Liver (tissue), 9 donors: ENCODE data around the gene PARD3. TPM values are rescaled to one million over a fixed set of nuclear protein-coding genes. Genes with fewer than 3 reads are reported as not detected.

Experiments used
- DNase-seq: peaks from one replicate; pipeline ENCODE4 v3.0.0-alpha.2; 2017; ENCODE audit warnings: low spot score
- H3K27ac ChIP-seq, 2 donors: one replicate each; pipeline ENCODE4 v1.7.0; 2013; ENCODE audit warnings: inconsistent platforms in 2 of 2, low read length in 2 of 2, control low read depth in 1 of 2, low read depth in 1 of 2, mild to moderate bottlenecking in 1 of 2
- H3K27me3 ChIP-seq, 4 donors: one replicate each; pipeline versions ENCODE4 v1.6.1 to v1.7.0; 2013; ENCODE audit warnings: low read length in 3 of 4, inconsistent platforms in 1 of 4, mild to moderate bottlenecking in 1 of 4, moderate library complexity in 1 of 4; ENCODE audit not compliant: control insufficient read depth in 4 of 4, insufficient read depth in 4 of 4
- H3K36me3 ChIP-seq, 4 donors: one replicate each; pipeline versions ENCODE4 v1.6.1 to v1.7.0; 2013; ENCODE audit warnings: low read length in 3 of 4, mild to moderate bottlenecking in 3 of 4, low read depth in 1 of 4, moderate library complexity in 1 of 4; ENCODE audit not compliant: control insufficient read depth in 4 of 4, insufficient read depth in 3 of 4
- H3K4me1 ChIP-seq, 4 donors: one replicate each; pipeline versions ENCODE4 v1.6.1 to v1.7.0; 2013; ENCODE audit warnings: low read length in 3 of 4, mild to moderate bottlenecking in 3 of 4, moderate library complexity in 1 of 4; ENCODE audit not compliant: control insufficient read depth in 4 of 4, insufficient read depth in 4 of 4
- H3K4me3 ChIP-seq, 3 donors: one replicate each; pipeline versions ENCODE4 v1.6.1 to v1.7.0; 2013; ENCODE audit warnings: low read length in 3 of 3, control low read depth in 1 of 3, low read depth in 1 of 3, mild to moderate bottlenecking in 1 of 3
- H3K9ac ChIP-seq, 2 donors: one replicate each; pipeline ENCODE4 v1.7.0; 2013; ENCODE audit warnings: low read length in 2 of 2, mild to moderate bottlenecking in 2 of 2, moderate library complexity in 2 of 2, control low read depth in 1 of 2, low read depth in 1 of 2
- H3K9me3 ChIP-seq, 4 donors: one replicate each; pipeline versions ENCODE4 v1.6.1 to v1.7.0; 2013; ENCODE audit warnings: low read length in 3 of 4; ENCODE audit not compliant: control insufficient read depth in 4 of 4
- EGR1 ChIP-seq, 2 donors: IDR thresholded peaks; 2 replicates each; pipeline ENCODE4 v1.6.1; 2016 to 2018; ENCODE audit warnings: antibody characterized with exemption in 2 of 2, low read depth in 2 of 2
- FOXA1 ChIP-seq: IDR thresholded peaks from 2 replicates; pipeline ENCODE4 v1.6.1; 2016; ENCODE audit warnings: antibody characterized with exemption
- FOXA2 ChIP-seq: IDR thresholded peaks from 2 replicates; pipeline ENCODE4 v1.6.1; 2016; ENCODE audit warnings: antibody characterized with exemption
- GABPA ChIP-seq, 2 donors: IDR thresholded peaks in 1 of 2; conservative IDR thresholded peaks in 1 of 2; 2 replicates each; pipeline ENCODE4 v1.6.1; 2016; ENCODE audit warnings: antibody characterized with exemption in 2 of 2, mild to moderate bottlenecking in 1 of 2, moderate library complexity in 1 of 2
- HNF4A ChIP-seq, 2 donors: conservative IDR thresholded peaks; 2 replicates each; pipeline ENCODE4 v1.6.1; 2016; ENCODE audit warnings: antibody characterized with exemption in 2 of 2, mild to moderate bottlenecking in 2 of 2
- HNF4G ChIP-seq: IDR thresholded peaks from 2 replicates; pipeline ENCODE4 v1.6.1; 2016; ENCODE audit warnings: antibody characterized with exemption
- NR2F2 ChIP-seq: IDR thresholded peaks from 2 replicates; pipeline ENCODE4 v1.6.1; 2016; ENCODE audit warnings: antibody characterized with exemption
- RAD21 ChIP-seq, 2 donors: IDR thresholded peaks; 2 replicates each; pipeline ENCODE4 v1.6.1; 2016; ENCODE audit warnings: antibody characterized with exemption in 2 of 2, mild to moderate bottlenecking in 2 of 2
- RXRA ChIP-seq, 2 donors: IDR thresholded peaks; 2 replicates each; pipeline ENCODE4 v1.6.1; 2017 to 2018; ENCODE audit warnings: antibody characterized with exemption in 2 of 2, mild to moderate bottlenecking in 1 of 2
- SP1 ChIP-seq: IDR thresholded peaks from 2 replicates; pipeline ENCODE4 v1.6.1; 2018; ENCODE audit warnings: antibody characterized with exemption, mild to moderate bottlenecking
- TAF1 ChIP-seq: conservative IDR thresholded peaks from 2 replicates; pipeline ENCODE4 v1.6.1; 2016; ENCODE audit warnings: antibody characterized with exemption, mild to moderate bottlenecking
- YY1 ChIP-seq: IDR thresholded peaks from 2 replicates; pipeline ENCODE4 v1.6.1; 2016; ENCODE audit warnings: antibody characterized with exemption, mild to moderate bottlenecking
- WGBS: extraction: QIAGEN DNeasy Blood & Tissue Kit; methylation state at CpG from one replicate; pipeline ENCODE4 v1.1.7; 2013; 5-methylcytosine and 5-hydroxymethylcytosine counted together
- polyA plus RNA-seq, 2 donors: library from polyadenylated mRNA; stranded (reverse) in 1 of 2; unstranded in 1 of 2; fragments of 200-250 nt in 1 of 2; fragments of >200 nt in 1 of 2; fragmentation: Nextera tagmentation in 1 of 2; extraction: Ambion mirVana in 1 of 2; gene quantifications; one replicate each; pipeline versions ENCODE4 v1.2.1 to v1.2.3, GENCODE V29; 2013 to 2015
- total RNA-seq, 2 donors: library from RNA; depleted of rRNA; stranded (reverse); fragments of >200 nt; gene quantifications; one replicate each; pipeline ENCODE4 v1.2.3, GENCODE V29; 2014
- TF ChIP-seq, protein P1 (sequence below): IDR thresholded peaks from 2 replicates; pipeline ENCODE4 v1.6.1; 2016; ENCODE audit warnings: antibody characterized with exemption, mild to moderate bottlenecking
- TF ChIP-seq, protein P2 (sequence below): IDR thresholded peaks from 2 replicates; pipeline ENCODE4 v1.6.1; 2016; ENCODE audit warnings: antibody characterized with exemption
- TF ChIP-seq, protein P3 (sequence below): fragments of 150-350 bp; IDR thresholded peaks from 2 replicates; pipeline ENCODE4 v1.5.1; 2017; ENCODE audit warnings: improper control_type of control experiment, low read depth, low read length; ENCODE audit not compliant: missing input control
- TF ChIP-seq, protein P4 (sequence below): IDR thresholded peaks from 2 replicates; pipeline ENCODE4 v1.6.1; 2016; ENCODE audit warnings: antibody characterized with exemption
- donor health status: healthy.
- donor health status: healthy.
- donor health status: healthy.
- donor health status: healthy.
- donor health status: healthy.

The PARD3 gene
- total and polyA plus RNA-seq, 4 donors = 12.3 to 43.8 (median 13.5) TPM

DNA sequence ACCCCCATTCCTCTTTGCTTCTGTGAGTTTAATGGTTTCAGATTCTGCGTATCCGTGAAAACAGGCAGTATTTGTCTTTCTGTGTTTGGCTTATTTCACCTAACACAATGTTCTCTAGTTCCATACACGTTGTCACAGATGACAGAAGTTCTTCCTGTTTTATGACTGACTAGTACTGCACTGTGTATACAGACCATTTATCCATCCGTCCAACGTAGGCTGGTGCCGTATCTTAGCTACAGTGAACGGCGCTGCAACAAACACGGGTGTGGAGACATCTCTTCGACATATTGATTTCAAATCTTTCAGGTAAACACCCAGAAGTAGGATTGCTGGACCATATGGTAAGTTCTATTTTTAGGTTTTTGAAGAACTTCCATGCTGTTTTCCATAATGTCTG is 181.7 kb downstream of the PARD3 start:
- Histone ChIP-seq H3K4me3 (no peak overlapping the region), H3K9me3 (no peaks in the 10 kb centered on the region), H3K27ac (no peak overlapping the region), H3K4me1 (peaks cover 0 to 29% (median 20%) of the 10 kb centered on the region in 4 donors), H3K9ac (no peak overlapping the region), H3K27me3 (no peaks in the 10 kb centered on the region), H3K36me3 (no peaks in the 10 kb centered on the region)
- TF ChIP-seq HNF4A (conservative IDR thresholded peaks at IDR 0.05) = no peak
- TF ChIP-seq SP1 = no peak
- TF ChIP-seq TAF1 = no peak
- TF ChIP-seq NR2F2 = no peak
- no peak for TF ChIP-seq GABPA (IDR thresholded peaks at IDR 0.05 in 1 of 2, conservative IDR thresholded peaks at IDR 0.05 in 1 of 2)
- TF ChIP-seq, protein P1, sequence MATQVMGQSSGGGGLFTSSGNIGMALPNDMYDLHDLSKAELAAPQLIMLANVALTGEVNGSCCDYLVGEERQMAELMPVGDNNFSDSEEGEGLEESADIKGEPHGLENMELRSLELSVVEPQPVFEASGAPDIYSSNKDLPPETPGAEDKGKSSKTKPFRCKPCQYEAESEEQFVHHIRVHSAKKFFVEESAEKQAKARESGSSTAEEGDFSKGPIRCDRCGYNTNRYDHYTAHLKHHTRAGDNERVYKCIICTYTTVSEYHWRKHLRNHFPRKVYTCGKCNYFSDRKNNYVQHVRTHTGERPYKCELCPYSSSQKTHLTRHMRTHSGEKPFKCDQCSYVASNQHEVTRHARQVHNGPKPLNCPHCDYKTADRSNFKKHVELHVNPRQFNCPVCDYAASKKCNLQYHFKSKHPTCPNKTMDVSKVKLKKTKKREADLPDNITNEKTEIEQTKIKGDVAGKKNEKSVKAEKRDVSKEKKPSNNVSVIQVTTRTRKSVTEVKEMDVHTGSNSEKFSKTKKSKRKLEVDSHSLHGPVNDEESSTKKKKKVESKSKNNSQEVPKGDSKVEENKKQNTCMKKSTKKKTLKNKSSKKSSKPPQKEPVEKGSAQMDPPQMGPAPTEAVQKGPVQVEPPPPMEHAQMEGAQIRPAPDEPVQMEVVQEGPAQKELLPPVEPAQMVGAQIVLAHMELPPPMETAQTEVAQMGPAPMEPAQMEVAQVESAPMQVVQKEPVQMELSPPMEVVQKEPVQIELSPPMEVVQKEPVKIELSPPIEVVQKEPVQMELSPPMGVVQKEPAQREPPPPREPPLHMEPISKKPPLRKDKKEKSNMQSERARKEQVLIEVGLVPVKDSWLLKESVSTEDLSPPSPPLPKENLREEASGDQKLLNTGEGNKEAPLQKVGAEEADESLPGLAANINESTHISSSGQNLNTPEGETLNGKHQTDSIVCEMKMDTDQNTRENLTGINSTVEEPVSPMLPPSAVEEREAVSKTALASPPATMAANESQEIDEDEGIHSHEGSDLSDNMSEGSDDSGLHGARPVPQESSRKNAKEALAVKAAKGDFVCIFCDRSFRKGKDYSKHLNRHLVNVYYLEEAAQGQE = no peak
- no peak for TF ChIP-seq RXRA (IDR thresholded peaks at IDR 0.05)
- TF ChIP-seq, protein P2, sequence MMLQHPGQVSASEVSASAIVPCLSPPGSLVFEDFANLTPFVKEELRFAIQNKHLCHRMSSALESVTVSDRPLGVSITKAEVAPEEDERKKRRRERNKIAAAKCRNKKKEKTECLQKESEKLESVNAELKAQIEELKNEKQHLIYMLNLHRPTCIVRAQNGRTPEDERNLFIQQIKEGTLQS = no peak
- TF ChIP-seq, protein P3, sequence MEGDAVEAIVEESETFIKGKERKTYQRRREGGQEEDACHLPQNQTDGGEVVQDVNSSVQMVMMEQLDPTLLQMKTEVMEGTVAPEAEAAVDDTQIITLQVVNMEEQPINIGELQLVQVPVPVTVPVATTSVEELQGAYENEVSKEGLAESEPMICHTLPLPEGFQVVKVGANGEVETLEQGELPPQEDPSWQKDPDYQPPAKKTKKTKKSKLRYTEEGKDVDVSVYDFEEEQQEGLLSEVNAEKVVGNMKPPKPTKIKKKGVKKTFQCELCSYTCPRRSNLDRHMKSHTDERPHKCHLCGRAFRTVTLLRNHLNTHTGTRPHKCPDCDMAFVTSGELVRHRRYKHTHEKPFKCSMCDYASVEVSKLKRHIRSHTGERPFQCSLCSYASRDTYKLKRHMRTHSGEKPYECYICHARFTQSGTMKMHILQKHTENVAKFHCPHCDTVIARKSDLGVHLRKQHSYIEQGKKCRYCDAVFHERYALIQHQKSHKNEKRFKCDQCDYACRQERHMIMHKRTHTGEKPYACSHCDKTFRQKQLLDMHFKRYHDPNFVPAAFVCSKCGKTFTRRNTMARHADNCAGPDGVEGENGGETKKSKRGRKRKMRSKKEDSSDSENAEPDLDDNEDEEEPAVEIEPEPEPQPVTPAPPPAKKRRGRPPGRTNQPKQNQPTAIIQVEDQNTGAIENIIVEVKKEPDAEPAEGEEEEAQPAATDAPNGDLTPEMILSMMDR = no peak
- no peak for TF ChIP-seq FOXA2
- TF ChIP-seq FOXA1 = no peak
- TF ChIP-seq YY1 = no peak
- DNase-seq = no peak
- 90% methylated on average over 10 of the region's 10 CpGs for WGBS

DNA sequence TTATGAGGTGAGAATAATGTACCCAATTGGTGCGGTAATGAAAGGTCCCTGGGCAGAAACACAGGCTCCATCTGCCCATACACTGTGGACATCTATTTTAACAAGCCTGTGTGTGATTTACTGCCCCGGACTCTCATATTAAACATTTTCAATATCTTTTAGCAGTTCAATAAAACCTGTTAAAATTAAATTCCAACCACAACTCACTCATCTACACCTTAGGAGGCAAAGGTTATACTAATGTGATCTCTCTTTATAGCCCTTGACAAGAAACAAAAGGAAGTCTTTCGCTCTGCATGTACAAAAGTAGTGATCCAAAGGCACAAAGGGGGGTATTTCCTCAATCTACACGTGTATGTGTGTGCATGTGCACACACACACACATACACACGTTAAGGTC is 186.0 kb downstream of the PARD3 start:
- Histone ChIP-seq H3K27ac (no peak overlapping the region), H3K9me3 (no peaks in the 10 kb centered on the region), H3K4me1 (peaks cover 3 to 22% (median 19%) of the 10 kb centered on the region in 4 donors), H3K27me3 (no peaks in the 10 kb centered on the region), H3K4me3 (no peak overlapping the region), H3K9ac (no peak overlapping the region), H3K36me3 (no peaks in the 10 kb centered on the region)
- no peak for DNase-seq
- WGBS = 86% methylated on average over 5 of the region's 5 CpGs
- TF ChIP-seq RAD21 (IDR thresholded peaks at IDR 0.05) = no peak
- TF ChIP-seq NR2F2 = no peak
- no peak for TF ChIP-seq FOXA1
- TF ChIP-seq, protein P4, sequence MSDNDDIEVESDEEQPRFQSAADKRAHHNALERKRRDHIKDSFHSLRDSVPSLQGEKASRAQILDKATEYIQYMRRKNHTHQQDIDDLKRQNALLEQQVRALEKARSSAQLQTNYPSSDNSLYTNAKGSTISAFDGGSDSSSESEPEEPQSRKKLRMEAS = no peak
- TF ChIP-seq HNF4G = no peak
- TF ChIP-seq EGR1 (IDR thresholded peaks at IDR 0.05; ENCODE audit: low read depth in 2 of 2) = no peak
